ENCODE data around the gene MYH14.

DNA sequence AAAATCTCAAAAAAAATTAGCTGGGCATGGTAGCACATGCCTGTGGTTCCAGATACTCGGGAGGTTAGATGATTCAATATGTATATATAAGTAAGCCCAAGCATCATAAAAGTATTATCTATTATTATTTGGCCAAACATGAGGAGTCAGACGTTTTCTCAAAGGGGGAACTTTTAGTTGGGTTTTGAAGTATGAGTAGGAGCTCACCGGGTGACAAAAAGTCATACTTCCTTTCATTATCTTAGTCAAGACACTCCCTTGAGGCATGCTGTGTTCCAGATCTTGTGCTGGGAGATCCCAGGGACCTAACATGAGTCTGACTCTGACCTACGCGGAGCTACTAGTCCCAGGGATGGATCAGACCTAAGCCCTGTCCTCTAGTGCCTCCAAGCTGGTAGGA, 8.2 kb upstream of the MYH14 start:
- TF ChIP-seq ZFP90 (CRISPR knock-in tag; IDR thresholded peaks at IDR 0.05; ENCODE audit: borderline replicate concordance) (no peak), ZNF839 (CRISPR knock-in tag; IDR thresholded peaks at IDR 0.05; ENCODE audit: borderline replicate concordance) (no peak), JUND (CRISPR knock-in tag; IDR thresholded peaks at IDR 0.05) (no peak), ZNF44 (CRISPR knock-in tag; IDR thresholded peaks at IDR 0.05) (no peak), ATRX (CRISPR knock-in tag; IDR thresholded peaks at IDR 0.05; ENCODE audit: borderline replicate concordance) (no peak), ZBTB34 (CRISPR knock-in tag; IDR thresholded peaks at IDR 0.05) (no peak), FOXK1 (CRISPR knock-in tag; IDR thresholded peaks at IDR 0.05; ENCODE audit: borderline replicate concordance, low read depth) (no peak), ZNF704 (CRISPR knock-in tag; IDR thresholded peaks at IDR 0.05; ENCODE audit: borderline replicate concordance) (no peak)
